Adrenal gland (tissue), 12 donors: Measurements from ENCODE around the gene HDLBP. TPM values are rescaled to one million over a fixed set of nuclear protein-coding genes. Genes with fewer than 3 reads are reported as not detected.

Source experiments
- DNase-seq, 7 donors: peaks; one replicate each; pipeline ENCODE4 v3.0.0-alpha.2; 2019 to 2020
- H3K27ac ChIP-seq, 5 donors: fragments of 200-600 bp; sonication (generic) in 4 of 5; 1 replicate in 3 of 5; 2 replicates in 2 of 5; pipeline versions ENCODE4 v1.5.1 to v1.8.0; 2016 to 2020; ENCODE audit warnings: mild to moderate bottlenecking in 1 of 5
- H3K27me3 ChIP-seq: fragments of 200-600 bp; 2 replicates; pipeline ENCODE4 v1.8.0; 2021
- H3K36me3 ChIP-seq, 2 donors: fragments of 200-600 bp; replicated peaks in 1 of 2; 1 replicate in 1 of 2; 2 replicates in 1 of 2; pipeline versions ENCODE4 v1.5.1 to v1.8.0; 2018 to 2022
- H3K4me1 ChIP-seq, 2 donors: fragments of 200-600 bp; replicated peaks in 1 of 2; 1 replicate in 1 of 2; 2 replicates in 1 of 2; pipeline versions ENCODE4 v1.5.1 to v1.8.0; 2018 to 2021
- H3K4me3 ChIP-seq, 4 donors: fragments of 200-600 bp; sonication (generic) in 3 of 4; one replicate each; pipeline ENCODE4 v1.5.1; 2016 to 2018
- H3K9me3 ChIP-seq, 3 donors: fragments of 200-600 bp; sonication (generic) in 1 of 3; replicated peaks in 1 of 3; 1 replicate in 2 of 3; 2 replicates in 1 of 3; pipeline versions ENCODE4 v1.5.1 to v1.8.0; 2016 to 2021
- CTCF ChIP-seq, 6 experiments: fragments of 450-650 bp in 4 of 6; fragments of 200-600 bp in 2 of 6; sonication (generic) in 1 of 6; IDR thresholded peaks; 1 replicate in 5 of 6; 2 replicates in 1 of 6; pipeline versions ENCODE4 v1.5.1 to v1.8.0; 2016 to 2021; ENCODE audit warnings: antibody characterized with exemption in 6 of 6, mild to moderate bottlenecking in 2 of 6, moderate library complexity in 1 of 6
- POLR2A ChIP-seq, 2 donors: fragments of 450-650 bp; IDR thresholded peaks; one replicate each; pipeline ENCODE4 v1.6.1; 2017; ENCODE audit warnings: antibody characterized with exemption in 2 of 2, mild to moderate bottlenecking in 2 of 2, moderate library complexity in 1 of 2
- WGBS, 4 donors: extraction: QIAGEN DNeasy Blood & Tissue Kit in 2 of 4; methylation state at CpG; one replicate each; pipeline versions ENCODE4 v1.1.5 to v1.1.7; 2013 to 2017; 5-methylcytosine and 5-hydroxymethylcytosine counted together
- intact Hi-C, 2 donors: fragments of 100-400 bp; cut with DNase I; formaldehyde crosslinking; loops; one replicate each; pipeline versions ENCODE4 v1.14.1 to v1.15.0; 2022 to 2023
- polyA plus RNA-seq, 3 donors: library from polyadenylated mRNA; stranded (reverse); fragments of 200-250 nt in 2 of 3; fragments of 350-450 nt in 1 of 3; fragmentation: Illumina TruSeq in 1 of 3; extraction: RNeasy Lipid Tissue Mini Kit (QIAGEN cat#74804) in 1 of 3; gene quantifications; one replicate each; pipeline ENCODE4 v1.2.3, GENCODE V29; 2013 to 2014
- total RNA-seq, 9 donors: library from RNA; depleted of rRNA in 4 of 9; stranded (reverse); fragments of >200 nt in 4 of 9; fragments of 120-200 nt in 1 of 9; fragmentation: NEBNext Ultra II Directional in 1 of 9; extraction: Animal tissue kit (Norgen Biotek cat#: 25700) in 1 of 9; gene quantifications; one replicate each; pipeline versions ENCODE4 v1.1.0 to v1.2.4, GENCODE V29; 2013 to 2023
- donor health status: healthy with polysubstance abuse.
- donor health status: Bipolar disorder and iron deficiency.
- donor health status: DM: yes; HTN: yes; CAD: no.
- donor health status: DM: no; HTN: no; CAD: no.
- donor health status: DM: no; HTN: no; CAD: no.
- donor health status: DM: yes; HTN: yes; CAD: no.

HDLBP gene
- total and polyA plus RNA-seq, 12 donors: 295 to 880 (median 454) TPM

- no peak overlapping the region for H3K27ac ChIP-seq
- H3K4me3 ChIP-seq: no peak overlapping the region
- H3K9me3 ChIP-seq: no peaks in the 10 kb centered on the region
- no peak for DNase-seq
- TF ChIP-seq CTCF (IDR thresholded peaks at IDR 0.05) (no peak), POLR2A (IDR thresholded peaks at IDR 0.05) (no peak)
- 57 to 94% (median 69%) methylated on average over 1 of the region's 1 CpG for WGBS, 4 donors
- H3K27me3 ChIP-seq: no peaks in the 10 kb centered on the region
- no peaks in the 10 kb centered on the region for H3K36me3 ChIP-seq
- intact Hi-C loops: no loop called here
- no peaks in the 10 kb centered on the region for H3K4me1 ChIP-seq
These were observed 108.3 kb downstream of the HDLBP start for GRCh38 chr2:241207151-241207550.

GRCh38 chr2:241205086-241205485 lies 110.4 kb downstream of the HDLBP start:
- H3K9me3 ChIP-seq: no peaks in the 10 kb centered on the region
- 90 to 98% (median 92%) methylated on average over 2 to 3 of the region's 3 CpGs; no CpG with 5 or more reads in 1 of the 4 donors for WGBS, 4 donors
- intact Hi-C loops: no loop called here
- no peaks in the 10 kb centered on the region for H3K4me1 ChIP-seq
- no peaks in the 10 kb centered on the region for H3K27me3 ChIP-seq
- TF ChIP-seq CTCF (IDR thresholded peaks at IDR 0.05) (no peak), POLR2A (IDR thresholded peaks at IDR 0.05) (no peak)
- no peak for DNase-seq
- no peaks in the 10 kb centered on the region for H3K36me3 ChIP-seq
- H3K27ac ChIP-seq: no peak overlapping the region
- no peak overlapping the region for H3K4me3 ChIP-seq

GRCh38 chr2:241204490-241204889 lies 111.0 kb downstream of the HDLBP start:
- 87 to 94% (median 93%) methylated on average over 3 to 4 of the region's 4 CpGs; no CpG with 5 or more reads in 1 of the 4 donors for WGBS, 4 donors
- intact Hi-C loops: no loop called here

GRCh38 chr2:241204010-241204384 lies 111.5 kb downstream of the HDLBP start:
- intact Hi-C loops: no loop called here
- Histone ChIP-seq H3K4me1 (no peaks in the 10 kb centered on the region), H3K27ac (no peak overlapping the region)

More at GRCh38 chr2:241204490-241204889, 111.0 kb downstream of the HDLBP start:
- Histone ChIP-seq H3K36me3 (no peaks in the 10 kb centered on the region), H3K27ac (no peak overlapping the region), H3K27me3 (no peaks in the 10 kb centered on the region), H3K9me3 (no peaks in the 10 kb centered on the region), H3K4me3 (no peak overlapping the region), H3K4me1 (no peaks in the 10 kb centered on the region)
- TF ChIP-seq CTCF (IDR thresholded peaks at IDR 0.05) (no peak), POLR2A (IDR thresholded peaks at IDR 0.05) (no peak)
- no peak for DNase-seq

More at GRCh38 chr2:241204010-241204384, 111.5 kb downstream of the HDLBP start:
- no peak for DNase-seq
- WGBS, 4 donors: 85 to 91% (median 89%) methylated on average over 7 to 10 of the region's 10 CpGs
- no peaks in the 10 kb centered on the region for H3K36me3 ChIP-seq
- H3K27me3 ChIP-seq: no peaks in the 10 kb centered on the region
- H3K4me3 ChIP-seq: no peak overlapping the region
- H3K9me3 ChIP-seq: no peaks in the 10 kb centered on the region
- TF ChIP-seq CTCF (IDR thresholded peaks at IDR 0.05) (no peak), POLR2A (IDR thresholded peaks at IDR 0.05) (no peak)
